KMS-11 (cell line): Measurements from ENCODE around the gene CPEB3.

Source experiments
- H2AFZ ChIP-seq: fragments of 200-600 bp; sonication (generic); 2 replicates; pipeline ENCODE4 v1.6.1; 2016; ENCODE audit warnings: antibody characterized with exemption, mixed run types, low read depth
- H3K27ac ChIP-seq: fragments of 200-600 bp; sonication (generic); 2 replicates; pipeline ENCODE4 v1.6.1; 2016; ENCODE audit warnings: mild to moderate bottlenecking, mixed run types
- H3K27me3 ChIP-seq: fragments of 200-600 bp; sonication (generic); 2 replicates; pipeline ENCODE4 v1.6.1; 2017; ENCODE audit warnings: mild to moderate bottlenecking, low read depth, mixed run types, moderate library complexity; ENCODE audit not compliant: insufficient read depth
- H3K36me3 ChIP-seq: fragments of 200-600 bp; sonication (generic); 2 replicates; pipeline ENCODE4 v1.6.1; 2017; ENCODE audit warnings: mild to moderate bottlenecking, mixed run types; ENCODE audit not compliant: insufficient read depth
- H3K4me1 ChIP-seq: fragments of 200-600 bp; sonication (generic); 2 replicates; pipeline ENCODE4 v1.6.1; 2016; ENCODE audit warnings: mild to moderate bottlenecking, low read depth, mixed run types; ENCODE audit not compliant: poor library complexity, severe bottlenecking
- H3K4me2 ChIP-seq: fragments of 200-600 bp; sonication (generic); 2 replicates; pipeline ENCODE4 v1.7.0; 2016; ENCODE audit warnings: mild to moderate bottlenecking, mixed run types
- H3K4me3 ChIP-seq: fragments of 200-600 bp; sonication (generic); IDR thresholded peaks from 2 replicates; pipeline ENCODE4 v1.6.1; 2017; ENCODE audit warnings: low read depth, low read length, mixed read lengths; ENCODE audit not compliant: insufficient read depth
- H3K79me2 ChIP-seq: fragments of 200-600 bp; sonication (generic); 2 replicates; pipeline ENCODE4 v1.6.1; 2016; ENCODE audit warnings: low read depth, mixed run types; ENCODE audit not compliant: insufficient read depth
- H3K9ac ChIP-seq: fragments of 200-600 bp; sonication (generic); 2 replicates; pipeline ENCODE4 v1.6.1; 2016; ENCODE audit warnings: mild to moderate bottlenecking, mixed run types
- H4K20me1 ChIP-seq: fragments of 200-600 bp; sonication (generic); 2 replicates; pipeline ENCODE4 v1.6.1; 2016; ENCODE audit warnings: mild to moderate bottlenecking, mixed run types; ENCODE audit not compliant: insufficient read depth
- CTCF ChIP-seq: fragments of 200-600 bp; sonication (generic); conservative IDR thresholded peaks from 2 replicates; pipeline ENCODE4 v1.6.1; 2017; ENCODE audit warnings: low read depth, mild to moderate bottlenecking, antibody characterized with exemption, low read length, moderate library complexity, mixed read lengths

The CPEB3 gene

DNA sequence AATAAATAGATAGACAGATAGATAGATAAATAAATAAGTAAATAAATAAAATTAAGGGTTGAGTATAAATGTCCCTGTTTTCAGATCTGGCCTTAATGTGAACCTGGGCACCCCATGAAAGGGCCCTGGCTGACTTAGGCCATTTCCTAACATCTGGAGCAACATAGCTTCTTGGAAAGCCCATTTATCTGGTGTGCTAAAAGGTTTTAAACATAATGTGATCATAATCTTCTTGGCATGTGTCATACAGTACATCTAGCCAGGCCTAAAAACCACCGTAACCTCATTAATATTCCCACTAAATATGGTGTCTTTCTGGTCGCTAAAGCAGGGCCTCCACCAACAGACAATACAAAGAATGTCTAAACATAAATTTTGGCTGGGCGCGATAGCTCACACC is 224.5 kb downstream of the CPEB3 start:
- Histone ChIP-seq H3K9ac (no peak overlapping the region), H3K79me2 (no peaks in the 10 kb centered on the region), H3K4me1 (no peaks in the 10 kb centered on the region), H3K4me2 (no peak overlapping the region), H3K27ac (no peak overlapping the region), H3K27me3 (no peaks in the 10 kb centered on the region), H2AFZ (no peak overlapping the region), H3K4me3 (no peak overlapping the region), H4K20me1 (no peaks in the 10 kb centered on the region), H3K36me3 (no peaks in the 10 kb centered on the region)
- TF ChIP-seq CTCF, result no peak

DNA sequence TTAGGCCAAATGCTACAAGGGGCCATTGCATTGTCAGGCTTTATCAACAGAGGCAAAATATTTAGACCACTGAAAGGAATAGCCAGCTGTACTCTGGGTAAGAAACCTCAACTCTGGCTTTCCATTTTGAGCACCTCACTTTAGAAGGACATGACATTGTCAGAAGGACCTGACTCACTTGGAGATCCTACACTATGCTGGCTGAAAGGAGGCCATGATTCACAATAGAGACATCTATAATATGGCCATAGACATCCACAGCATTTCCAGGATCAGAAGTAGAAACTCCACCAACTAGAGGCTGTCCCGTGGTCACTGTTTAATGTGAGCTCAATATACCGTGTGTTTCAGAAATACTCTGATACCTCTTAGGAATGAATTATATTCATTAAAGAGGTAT is 226.4 kb downstream of the CPEB3 start:
- no peak overlapping the region for H3K9ac ChIP-seq
- no peaks in the 10 kb centered on the region for H3K27me3 ChIP-seq
- no peak overlapping the region for H3K4me2 ChIP-seq
- TF ChIP-seq CTCF, result no peak
- H3K27ac ChIP-seq, result no peak overlapping the region
- H3K4me3 ChIP-seq, result no peak overlapping the region
- no peaks in the 10 kb centered on the region for H3K79me2 ChIP-seq
- H3K36me3 ChIP-seq, result no peaks in the 10 kb centered on the region
- no peaks in the 10 kb centered on the region for H4K20me1 ChIP-seq
- peaks cover under 1% of the 10 kb centered on the region for H3K4me1 ChIP-seq
- no peak overlapping the region for H2AFZ ChIP-seq

- Histone ChIP-seq H3K4me2 (no peak overlapping the region), H3K36me3 (no peaks in the 10 kb centered on the region), H3K79me2 (no peaks in the 10 kb centered on the region), H3K9ac (no peak overlapping the region), H3K27ac (no peak overlapping the region), H2AFZ (no peak overlapping the region), H3K4me3 (no peak overlapping the region), H3K27me3 (no peaks in the 10 kb centered on the region), H4K20me1 (no peaks in the 10 kb centered on the region), H3K4me1 (peaks cover 4% of the 10 kb centered on the region)
- no peak for TF ChIP-seq CTCF
These were observed 228.6 kb downstream of the CPEB3 start for GRCh38 chr10:92062273-92062672.

- H3K27ac ChIP-seq, result no peak overlapping the region
- H3K9ac ChIP-seq, result no peak overlapping the region
- H4K20me1 ChIP-seq, result no peaks in the 10 kb centered on the region
- no peaks in the 10 kb centered on the region for H3K27me3 ChIP-seq
- no peaks in the 10 kb centered on the region for H3K36me3 ChIP-seq
- H2AFZ ChIP-seq, result no peak overlapping the region
- no peaks in the 10 kb centered on the region for H3K79me2 ChIP-seq
- no peak overlapping the region for H3K4me3 ChIP-seq
- no peak overlapping the region for H3K4me2 ChIP-seq
- TF ChIP-seq CTCF, result no peak
- peaks cover 7% of the 10 kb centered on the region for H3K4me1 ChIP-seq
These were observed 236.1 kb downstream of the CPEB3 start for GRCh38 chr10:92054807-92055206.

DNA sequence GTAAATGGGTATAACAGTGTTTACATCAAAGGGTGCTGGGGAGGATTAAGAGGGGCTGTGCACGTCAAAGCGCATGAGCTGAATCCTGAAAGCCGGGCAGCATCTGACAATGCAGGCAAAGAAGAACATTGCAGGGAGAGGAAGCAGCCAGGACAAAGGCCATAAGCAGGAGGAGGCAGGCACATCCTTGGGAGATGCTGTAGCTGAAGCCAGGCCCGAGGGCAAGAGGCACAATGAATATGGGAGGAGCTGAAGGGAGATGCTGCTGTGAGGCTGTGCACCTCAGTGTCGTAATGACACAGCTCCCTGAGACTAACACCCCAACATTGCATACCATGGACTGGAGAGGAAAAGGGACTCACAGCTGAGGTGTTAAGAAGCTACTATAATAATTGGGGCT is 238.1 kb downstream of the CPEB3 start:
- H3K36me3 ChIP-seq, result no peaks in the 10 kb centered on the region
- H3K27ac ChIP-seq, result no peak overlapping the region
- no peak overlapping the region for H2AFZ ChIP-seq
- no peak overlapping the region for H3K9ac ChIP-seq
- no peak for TF ChIP-seq CTCF
- H4K20me1 ChIP-seq, result no peaks in the 10 kb centered on the region
- no peaks in the 10 kb centered on the region for H3K79me2 ChIP-seq
- no peak overlapping the region for H3K4me2 ChIP-seq
- H3K27me3 ChIP-seq, result no peaks in the 10 kb centered on the region
- no peak overlapping the region for H3K4me3 ChIP-seq
- peaks cover 3% of the 10 kb centered on the region for H3K4me1 ChIP-seq
